AG04449 (cell line): ENCODE results near the gene EML6.
A peak's percentile ranks its signal among the peaks of the same experiment; 100 is the strongest.

Experiments used
- CTCF ChIA-PET: fragments of 350-600 bp; formaldehyde crosslinking; extraction: SDS; loops from one replicate; lab custom pipeline; 2021; ENCODE audit warnings: antibody characterized with exemption; lab: Yijun Ruan, JAX
- POLR2A ChIA-PET: fragments of 400-600, 350-600 bp; formaldehyde crosslinking; extraction: SDS; loops from one replicate; lab custom pipeline; 2020; ENCODE audit warnings: antibody characterized with exemption, inconsistent platforms; lab: Yijun Ruan, JAX
- DNase-seq: peaks from one replicate; pipeline ENCODE4 v3.0.0-alpha.2; 2010; ENCODE audit warnings: low read depth, low spot score
- H3K4me3 ChIP-seq: 2 replicates; pipeline ENCODE4 v1.5.1; 2011; ENCODE audit warnings: low read depth, mild to moderate bottlenecking, control low read depth, low read length
- TF ChIP-seq, protein P1 (sequence below): IDR thresholded peaks from one replicate; pipeline ENCODE4 v1.5.1; 2011; ENCODE audit warnings: mild to moderate bottlenecking, moderate library complexity, low read length, control low read depth, inconsistent platforms; ENCODE audit not compliant: insufficient read depth; ENCODE audit errors: missing control alignments

EML6 gene

DNA sequence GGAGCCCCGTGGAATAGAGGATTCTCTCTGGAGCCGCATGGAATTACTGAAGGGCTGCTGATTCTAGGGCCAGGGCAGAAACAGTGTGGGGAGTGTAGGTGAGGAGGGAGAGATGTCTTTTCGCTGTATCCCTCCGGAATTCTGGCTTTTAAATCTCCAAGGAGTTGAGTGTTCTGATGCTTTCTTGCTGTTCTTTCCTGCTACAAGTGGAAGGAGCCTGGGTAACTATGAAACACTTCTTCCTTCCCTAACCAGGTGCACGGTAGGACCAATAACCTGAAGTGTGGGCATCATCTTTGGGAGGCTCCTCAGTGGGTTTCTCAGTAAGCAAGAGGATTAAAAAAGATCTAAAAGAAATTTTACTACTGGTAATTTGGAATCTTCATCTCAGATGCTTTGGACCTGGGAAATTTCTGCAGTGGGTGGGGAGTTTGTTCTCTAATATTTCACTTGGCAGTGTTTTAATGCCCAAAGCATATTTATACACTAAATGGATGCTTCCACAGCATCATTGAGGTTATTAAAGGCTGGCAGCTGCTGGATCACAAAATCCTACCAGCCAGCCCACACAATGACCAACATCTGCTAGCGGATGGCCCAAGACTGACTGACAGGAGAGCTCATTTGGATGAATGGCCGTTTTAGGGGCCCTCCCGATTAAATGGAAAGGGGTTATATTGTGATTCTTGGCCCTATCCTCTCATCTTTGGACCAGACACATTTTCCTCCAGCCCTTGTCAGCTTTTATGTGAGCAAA is 2.1 kb downstream of the EML6 start:
- POLR2A ChIA-PET = interaction anchor here (0.6 kb wide), 1 partner anchor 13 kb away, joined by 3 read pairs; no protein-coding TSS in a partner anchor
- no peak for DNase-seq
- H3K4me3 ChIP-seq = peak overlapping the region; percentile 75; the same call in 1 of the 2 replicates
- CTCF ChIA-PET = interaction anchor here (1.3 kb wide), 1 partner anchor 113 kb away, joined by 6 read pairs; no protein-coding TSS in a partner anchor
- TF ChIP-seq, protein P1, sequence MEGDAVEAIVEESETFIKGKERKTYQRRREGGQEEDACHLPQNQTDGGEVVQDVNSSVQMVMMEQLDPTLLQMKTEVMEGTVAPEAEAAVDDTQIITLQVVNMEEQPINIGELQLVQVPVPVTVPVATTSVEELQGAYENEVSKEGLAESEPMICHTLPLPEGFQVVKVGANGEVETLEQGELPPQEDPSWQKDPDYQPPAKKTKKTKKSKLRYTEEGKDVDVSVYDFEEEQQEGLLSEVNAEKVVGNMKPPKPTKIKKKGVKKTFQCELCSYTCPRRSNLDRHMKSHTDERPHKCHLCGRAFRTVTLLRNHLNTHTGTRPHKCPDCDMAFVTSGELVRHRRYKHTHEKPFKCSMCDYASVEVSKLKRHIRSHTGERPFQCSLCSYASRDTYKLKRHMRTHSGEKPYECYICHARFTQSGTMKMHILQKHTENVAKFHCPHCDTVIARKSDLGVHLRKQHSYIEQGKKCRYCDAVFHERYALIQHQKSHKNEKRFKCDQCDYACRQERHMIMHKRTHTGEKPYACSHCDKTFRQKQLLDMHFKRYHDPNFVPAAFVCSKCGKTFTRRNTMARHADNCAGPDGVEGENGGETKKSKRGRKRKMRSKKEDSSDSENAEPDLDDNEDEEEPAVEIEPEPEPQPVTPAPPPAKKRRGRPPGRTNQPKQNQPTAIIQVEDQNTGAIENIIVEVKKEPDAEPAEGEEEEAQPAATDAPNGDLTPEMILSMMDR = no peak

DNA sequence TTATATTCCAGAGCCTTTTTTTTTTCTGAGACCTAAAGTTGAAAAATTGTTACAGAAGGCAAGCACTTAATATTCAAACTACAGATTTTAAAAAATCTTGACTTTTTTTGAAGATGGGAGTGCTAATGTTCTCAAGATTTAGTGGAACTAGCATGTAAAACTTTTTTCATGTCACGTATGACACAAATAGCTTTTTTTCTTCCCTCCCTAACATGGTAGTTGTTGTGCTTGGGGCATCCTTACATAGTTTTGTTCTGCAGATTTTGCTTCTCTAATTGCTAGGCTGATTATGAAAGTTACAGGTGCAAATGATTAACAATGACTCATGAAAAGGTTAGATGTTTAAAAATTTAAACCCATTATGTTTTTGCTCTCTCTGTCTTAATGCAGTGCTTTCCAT is 3.0 kb downstream of the EML6 start:
- TF ChIP-seq, protein P1 = no peak
- POLR2A ChIA-PET = no interaction called here
- H3K4me3 ChIP-seq = no peak overlapping the region
- CTCF ChIA-PET = interaction anchor here (1.3 kb wide), 1 partner anchor 112 kb away, joined by 6 read pairs; no protein-coding TSS in a partner anchor
- DNase-seq = no peak

- TF ChIP-seq, protein P1 = no peak
- ChIA-PET POLR2A (interaction anchor here (0.5 kb wide), 1 partner anchor 752 kb away, joined by 3 read pairs; no protein-coding TSS in a partner anchor), CTCF (interaction anchor here (0.7 to 1.3 kb wide), 5 partner anchors 20 to 619 kb away, joined by 3 to 5 read pairs (median 3); no protein-coding TSS in a partner anchor)
- no peak overlapping the region for H3K4me3 ChIP-seq
- DNase-seq = no peak
Measured at GRCh38 chr2:54726940-54727339, 3.5 kb downstream of the EML6 start.

DNA sequence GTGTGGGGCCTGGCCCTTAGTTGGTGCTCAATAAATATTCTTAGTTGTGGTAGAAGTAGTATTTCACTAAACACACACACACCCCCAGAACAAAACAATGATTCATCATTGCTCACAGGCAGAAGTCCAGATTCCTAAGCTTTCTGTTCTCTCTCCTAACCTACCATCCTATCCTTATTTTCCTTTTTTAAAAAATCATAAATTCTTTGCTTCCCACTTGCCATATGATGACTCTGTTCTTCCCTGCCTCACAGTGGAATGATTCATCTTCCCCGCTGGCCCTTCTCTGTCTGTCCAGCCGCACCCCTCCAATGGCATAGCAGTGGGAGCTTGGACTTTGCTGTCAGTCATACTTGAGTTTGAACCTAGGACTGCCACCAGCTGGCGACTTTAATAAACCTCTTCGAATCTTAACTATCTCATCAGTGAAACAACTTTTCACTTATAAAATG is 5.2 kb downstream of the EML6 start:
- H3K4me3 ChIP-seq = no peak overlapping the region
- DNase-seq = peak; percentile 65
- TF ChIP-seq, protein P1 = no peak
- CTCF ChIA-PET = interaction anchor here (0.7 to 1.4 kb wide), 4 partner anchors 10 to 112 kb away, joined by 3 to 4 read pairs (median 4); no protein-coding TSS in a partner anchor
- POLR2A ChIA-PET = no interaction called here

DNA sequence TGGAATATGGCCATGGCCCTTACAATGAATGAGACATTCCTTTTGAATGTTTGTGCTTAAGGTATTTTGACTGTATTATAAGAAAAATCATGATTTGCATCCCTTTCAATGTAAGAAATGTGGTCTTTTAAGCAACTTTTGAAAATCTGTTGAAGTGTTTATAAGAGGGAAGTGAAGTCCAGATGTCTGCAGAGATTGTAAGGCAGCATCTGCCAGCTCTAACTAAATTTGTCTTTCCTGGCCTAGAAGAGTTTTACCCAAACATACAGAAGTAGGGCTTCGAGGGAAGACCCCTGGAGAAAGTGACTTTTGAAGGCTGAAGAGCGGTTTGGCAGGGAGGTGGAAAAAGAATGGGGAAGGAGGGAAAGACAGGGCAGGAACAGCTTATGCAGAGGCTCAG is 12.2 kb downstream of the EML6 start:
- ChIA-PET POLR2A (no interaction called here), CTCF (interaction anchor here (1.3 kb wide), 1 partner anchor 102 kb away, joined by 4 read pairs; no protein-coding TSS in a partner anchor)
- no peak for DNase-seq
- no peak overlapping the region for H3K4me3 ChIP-seq
- TF ChIP-seq, protein P1 = no peak

GRCh38 chr2:54738281-54738680 is 14.8 kb downstream of the EML6 start:
- TF ChIP-seq, protein P1 = no peak
- H3K4me3 ChIP-seq = no peak overlapping the region
- no peak for DNase-seq
- ChIA-PET CTCF (interaction anchor here (0.6 kb wide), 1 partner anchor 10 kb away, joined by 3 read pairs; no protein-coding TSS in a partner anchor), POLR2A (interaction anchor here (0.5 kb wide), 1 partner anchor 12 kb away, joined by 3 read pairs; no protein-coding TSS in a partner anchor)
